ENCODE data around the gene RAD23B. TPM values are rescaled to one million over a fixed set of nuclear protein-coding genes. Genes with fewer than 3 reads are reported as not detected.

Gene RAD23B
- total and polyA plus RNA-seq, 2 of the 13 experiments (the other 11 are each of a cell fraction or from before 2014, with no cell fraction given): 133 to 156 TPM

GRCh38 chr9:107243742-107244141 is 39.3 kb upstream of the RAD23B start (continued):
- TF ChIP-seq ATRX (CRISPR knock-in tag; IDR thresholded peaks at IDR 0.05; ENCODE audit: borderline replicate concordance) (no peak), GATAD2A (CRISPR knock-in tag; IDR thresholded peaks at IDR 0.05) (peak; percentile 61), ZGPAT (CRISPR knock-in tag; IDR thresholded peaks at IDR 0.05) (0 out of 2 replicates have a peak, but pooled peaks have one; percentile 30), WIZ (CRISPR knock-in tag; IDR thresholded peaks at IDR 0.05) (no peak), SOX6 (IDR thresholded peaks at IDR 0.05) (no peak), SOX6 (CRISPR knock-in tag; IDR thresholded peaks at IDR 0.05) (0 out of 2 replicates have a peak, but pooled peaks have one; percentile 23), SRSF1 (optimal IDR thresholded peaks at IDR 0.05; ENCODE audit: low read depth, low read length) (no peak), SOX5 (CRISPR knock-in tag; IDR thresholded peaks at IDR 0.05; ENCODE audit: borderline replicate concordance) (peak; percentile 64; the same call in 1 of the 2 replicates), GFI1 (CRISPR knock-in tag; IDR thresholded peaks at IDR 0.05; ENCODE audit: borderline replicate concordance) (peak; percentile 35; the same call in 1 of the 2 replicates), EHMT2 (IDR thresholded peaks at IDR 0.05; ENCODE audit: borderline replicate concordance, low read depth, low read length) (no peak), JUN (CRISPR knock-in tag; IDR thresholded peaks at IDR 0.05) (peak; percentile 75), ZNF841 (CRISPR knock-in tag; IDR thresholded peaks at IDR 0.05; ENCODE audit: borderline replicate concordance) (no peak), HMG20A (CRISPR knock-in tag; IDR thresholded peaks at IDR 0.05; ENCODE audit: borderline replicate concordance) (peak; percentile 84; the same call in 1 of the 2 replicates), SKI (IDR thresholded peaks at IDR 0.05; ENCODE audit: partially characterized antibody) (peak; percentile 34), ZNF546 (CRISPR knock-in tag; conservative IDR thresholded peaks at IDR 0.05) (no peak), HOMEZ (CRISPR knock-in tag; IDR thresholded peaks at IDR 0.05; ENCODE audit: low read depth) (peak; percentile 57; the same call in 1 of the 2 replicates), JUND (CRISPR knock-in tag; IDR thresholded peaks at IDR 0.05) (peak; percentile 62; the same call in 1 of the 2 replicates), FIP1L1 (IDR thresholded peaks at IDR 0.05; ENCODE audit: borderline replicate concordance, insufficient read depth, low read depth, low read length) (no peak), RCOR2 (CRISPR knock-in tag; IDR thresholded peaks at IDR 0.05) (0 out of 2 replicates have a peak, but pooled peaks have one; percentile 57), NFKBIZ (CRISPR knock-in tag; IDR thresholded peaks at IDR 0.05) (peak; percentile 43; the same call in 1 of the 2 replicates)
- TF ChIP-seq, protein P1, sequence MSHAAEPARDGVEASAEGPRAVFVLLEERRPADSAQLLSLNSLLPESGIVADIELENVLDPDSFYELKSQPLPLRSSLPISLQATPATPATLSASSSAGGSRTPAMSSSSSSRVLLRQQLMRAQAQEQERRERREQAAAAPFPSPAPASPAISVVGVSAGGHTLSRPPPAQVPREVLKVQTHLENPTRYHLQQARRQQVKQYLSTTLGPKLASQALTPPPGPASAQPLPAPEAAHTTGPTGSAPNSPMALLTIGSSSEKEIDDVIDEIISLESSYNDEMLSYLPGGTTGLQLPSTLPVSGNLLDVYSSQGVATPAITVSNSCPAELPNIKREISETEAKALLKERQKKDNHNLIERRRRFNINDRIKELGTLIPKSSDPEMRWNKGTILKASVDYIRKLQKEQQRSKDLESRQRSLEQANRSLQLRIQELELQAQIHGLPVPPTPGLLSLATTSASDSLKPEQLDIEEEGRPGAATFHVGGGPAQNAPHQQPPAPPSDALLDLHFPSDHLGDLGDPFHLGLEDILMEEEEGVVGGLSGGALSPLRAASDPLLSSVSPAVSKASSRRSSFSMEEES (CRISPR knock-in tag; IDR thresholded peaks at IDR 0.05): peak; percentile 75; the same call in 1 of the 2 replicates

Data from HepG2 (cell line).